ELR (cell line): ENCODE data around the gene ATP10A.

Experiments used
- DNase-seq: peaks from one replicate; pipeline ENCODE4 v3.0.0-alpha.2; 2015; ENCODE audit warnings: low read depth

ATP10A gene

GRCh38 chr15:25716414-25717126 is 146.6 kb downstream of the ATP10A start:
- DNase-seq = no peak

- no peak for DNase-seq
Measured at GRCh38 chr15:25715536-25716413, 147.4 kb downstream of the ATP10A start.

GRCh38 chr15:25714538-25714840 is 148.6 kb downstream of the ATP10A start:
- DNase-seq = no peak

DNA sequence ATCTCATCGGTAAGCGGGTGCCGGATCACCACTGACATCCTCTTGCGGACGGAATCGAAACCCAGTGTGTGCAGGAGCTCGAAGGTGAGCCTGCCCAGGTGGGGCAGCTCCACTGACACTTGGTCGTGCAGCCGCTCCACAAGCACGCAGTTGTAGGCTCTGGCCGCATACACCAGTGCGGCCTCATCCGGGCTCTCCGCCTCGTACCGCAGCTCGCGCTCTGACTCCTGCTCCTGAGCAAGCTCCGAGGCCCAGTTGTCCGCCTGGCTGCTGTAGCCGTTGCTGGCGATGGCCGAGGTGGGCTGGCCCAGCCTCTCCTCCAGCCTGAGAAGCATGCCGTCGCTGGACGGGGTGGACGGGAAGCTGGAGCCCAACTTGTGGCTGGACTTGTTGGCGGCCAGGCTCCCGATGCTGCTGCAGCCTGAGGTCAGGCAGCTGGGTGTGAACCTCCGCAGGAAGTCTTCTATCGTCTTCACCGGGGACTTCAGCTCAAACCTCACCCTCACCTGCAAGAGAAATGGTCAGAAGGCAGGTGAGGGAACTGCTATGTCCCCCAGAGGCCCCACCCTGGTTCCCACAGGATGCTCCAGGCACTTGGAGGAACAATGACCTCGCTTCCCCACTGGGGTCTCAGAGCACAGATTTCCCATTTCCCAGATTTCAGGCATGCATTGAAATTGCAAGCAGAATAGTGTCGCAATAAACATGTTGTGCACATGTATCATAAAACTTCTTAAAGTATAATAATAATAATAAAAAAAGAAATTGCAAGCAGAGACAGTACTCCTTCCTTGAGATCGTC is 149.2 kb downstream of the ATP10A start:
- no peak for DNase-seq

DNA sequence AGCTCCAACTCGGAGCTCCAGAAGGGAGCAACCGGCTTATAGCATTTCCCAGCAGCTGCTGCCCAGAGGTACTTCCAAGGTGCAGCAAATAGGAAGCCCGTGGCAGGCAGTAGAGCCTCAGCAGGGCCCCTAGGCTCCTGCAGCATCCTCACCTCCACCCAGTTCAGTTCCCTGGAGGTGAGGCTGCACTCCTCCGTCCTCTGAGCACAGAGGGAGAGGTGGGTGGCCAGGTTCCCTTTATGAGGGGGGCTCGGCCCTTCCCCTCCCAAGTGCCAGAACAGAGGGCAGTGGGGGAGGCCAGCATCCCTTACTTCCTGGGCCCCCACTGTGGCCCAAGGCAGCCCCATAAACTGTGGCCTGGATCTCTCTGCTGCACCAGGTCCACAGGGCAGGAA is 150.2 kb downstream of the ATP10A start:
- DNase-seq = no peak

- no peak for DNase-seq
Measured at GRCh38 chr15:25712192-25712960, 150.8 kb downstream of the ATP10A start.

DNA sequence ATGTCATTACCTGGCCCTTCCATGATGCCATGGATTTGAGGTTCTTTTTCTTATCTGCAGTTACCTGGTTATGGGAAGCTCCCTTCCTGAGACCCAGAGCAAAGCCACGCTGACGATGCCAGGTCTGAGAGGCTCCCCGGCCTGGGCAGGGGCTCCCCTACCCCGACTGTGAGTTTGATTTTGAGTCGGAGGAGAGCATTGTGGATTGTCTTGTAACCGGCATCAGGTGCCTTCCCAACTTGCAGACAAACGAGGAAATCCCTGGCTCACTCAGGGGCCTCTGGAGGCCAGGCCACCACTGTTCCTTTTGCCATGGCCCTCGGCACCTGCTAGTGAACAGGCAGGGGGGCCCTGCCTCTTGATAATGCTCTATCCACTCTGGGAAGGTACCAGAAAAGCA is 151.4 kb downstream of the ATP10A start:
- no peak for DNase-seq

DNA sequence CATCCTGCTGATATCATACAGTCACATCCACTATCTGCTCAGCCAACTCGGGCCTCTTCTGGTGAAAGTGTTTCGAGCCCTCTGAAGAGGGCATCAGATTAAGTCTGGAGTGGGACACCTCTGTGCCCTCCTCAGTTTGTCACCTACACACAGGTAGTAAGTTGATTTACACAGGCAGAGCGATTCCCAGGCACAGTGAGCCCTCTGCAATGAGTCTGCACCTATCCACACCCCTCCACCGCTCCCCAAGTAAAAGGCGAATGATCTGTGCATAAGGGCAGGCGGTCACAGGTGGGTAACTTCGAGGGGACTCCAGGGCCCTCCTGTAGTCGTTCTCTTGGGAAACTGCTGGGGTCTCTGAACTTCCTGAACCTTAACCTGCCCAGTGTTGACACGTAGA is 152.0 kb downstream of the ATP10A start:
- DNase-seq = no peak

GRCh38 chr15:25710184-25710583 is 152.9 kb downstream of the ATP10A start:
- no peak for DNase-seq

GRCh38 chr15:25709437-25710159 is 153.5 kb downstream of the ATP10A start:
- no peak for DNase-seq

DNA sequence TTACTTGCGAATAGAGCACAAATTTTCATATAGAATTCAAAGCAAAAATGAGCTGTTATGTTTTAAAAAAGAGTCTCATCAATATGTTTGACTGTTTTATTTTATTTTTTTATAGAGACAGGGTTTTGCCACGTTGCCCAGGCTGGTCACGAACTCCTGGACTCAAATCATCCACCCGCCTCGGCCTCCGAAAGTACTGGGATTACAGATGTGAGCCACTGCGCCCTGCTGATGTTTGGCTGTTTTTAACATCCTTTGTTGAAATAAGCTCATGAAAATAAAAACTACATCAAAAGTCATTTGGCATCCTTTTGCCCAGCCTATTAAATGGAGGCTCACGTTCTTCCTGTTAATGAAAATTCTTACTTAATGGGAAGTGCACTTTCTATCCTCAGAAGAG is 154.7 kb downstream of the ATP10A start:
- no peak for DNase-seq

DNA sequence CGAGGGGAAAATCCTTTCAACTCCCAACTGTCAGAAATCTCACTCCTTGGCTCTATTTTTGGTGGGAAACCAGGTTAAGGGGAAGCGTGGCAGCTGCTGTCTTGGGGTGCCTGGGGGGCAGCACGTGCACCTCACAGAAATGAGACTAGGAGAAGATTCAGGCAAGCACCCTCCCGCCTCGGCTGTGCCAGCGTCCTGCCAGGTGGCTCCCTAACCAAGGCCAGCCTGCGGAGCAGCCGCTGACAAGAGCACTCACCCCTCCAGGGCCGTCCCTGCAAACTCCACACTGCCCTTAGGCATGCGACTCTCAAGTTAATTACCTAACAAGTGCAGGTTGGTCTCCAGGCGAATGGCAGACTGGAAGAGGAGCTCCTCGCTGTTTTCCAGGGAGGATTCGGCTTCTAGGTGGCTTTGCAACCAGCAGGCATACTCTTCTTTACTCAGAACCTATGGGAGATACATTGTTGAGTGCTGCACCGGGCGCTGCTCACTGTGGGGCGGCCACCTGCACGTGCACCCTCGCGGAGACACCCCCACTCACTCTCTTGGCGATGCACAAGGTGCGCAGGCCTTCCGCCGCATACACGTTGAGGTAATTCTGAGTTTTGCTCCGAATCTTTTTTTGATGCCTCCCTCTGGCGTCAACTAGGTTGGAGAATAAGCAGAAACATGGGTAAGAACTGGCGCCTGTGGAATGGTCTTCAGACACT is 155.3 kb downstream of the ATP10A start:
- no peak for DNase-seq

DNA sequence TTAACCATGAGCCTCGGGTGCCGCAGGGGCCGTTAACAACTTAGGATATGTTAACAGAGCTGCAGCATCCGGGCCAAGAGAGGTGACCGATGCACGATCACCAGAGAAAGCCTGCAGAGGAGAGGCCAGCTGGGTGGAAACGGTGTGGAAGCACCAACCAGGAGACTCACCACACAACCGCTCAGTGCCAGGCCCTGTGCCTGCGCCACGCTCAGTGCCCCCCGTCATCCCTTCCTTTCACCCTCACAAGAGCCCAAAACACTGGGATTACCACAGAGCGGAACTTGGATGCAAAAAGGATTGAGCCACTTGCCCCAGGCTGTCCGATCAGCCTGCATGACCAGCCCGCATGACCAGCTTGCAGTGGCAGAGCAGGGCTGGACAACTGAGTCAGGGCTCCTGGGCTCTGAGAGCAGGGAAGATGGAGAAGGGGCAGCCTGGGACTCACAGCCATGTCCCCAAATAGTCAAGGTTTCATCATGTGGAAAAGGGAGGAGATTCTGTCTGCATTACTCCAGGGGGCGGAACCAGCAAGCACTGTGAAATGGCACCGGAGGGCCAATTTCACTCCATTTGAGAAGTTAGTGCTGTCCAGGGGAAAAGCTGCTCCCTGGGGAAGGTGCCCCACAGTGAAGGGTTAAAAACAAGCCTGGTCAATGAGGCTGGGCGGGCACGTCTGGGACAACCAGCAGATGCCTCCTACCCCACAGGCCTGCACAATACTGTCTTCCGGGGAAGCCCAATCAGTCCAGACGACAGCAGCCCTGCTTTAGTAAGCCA is 156.8 kb downstream of the ATP10A start:
- no peak for DNase-seq

- DNase-seq = no peak
Measured at GRCh38 chr15:25705433-25706115, 157.6 kb downstream of the ATP10A start.

DNA sequence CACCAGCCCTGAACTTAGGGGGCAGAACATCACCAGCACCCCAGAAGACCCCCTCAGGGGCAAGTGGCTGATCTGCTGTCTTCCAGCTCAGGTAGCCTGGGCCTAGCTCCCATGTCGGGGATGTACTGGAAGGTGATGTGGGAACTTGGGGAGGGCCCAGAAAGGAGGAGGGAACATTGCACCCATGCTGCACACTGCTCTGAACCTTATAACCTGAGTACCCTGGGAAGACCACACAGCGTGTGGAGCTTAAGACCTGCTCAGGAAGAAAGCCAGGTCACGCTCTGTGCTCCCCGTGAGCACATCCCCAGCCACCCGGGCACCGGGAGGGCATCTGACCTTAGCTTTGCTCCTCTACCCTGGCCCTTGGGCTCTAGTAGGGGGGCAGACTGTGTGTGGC is 159.4 kb downstream of the ATP10A start:
- DNase-seq = no peak

DNA sequence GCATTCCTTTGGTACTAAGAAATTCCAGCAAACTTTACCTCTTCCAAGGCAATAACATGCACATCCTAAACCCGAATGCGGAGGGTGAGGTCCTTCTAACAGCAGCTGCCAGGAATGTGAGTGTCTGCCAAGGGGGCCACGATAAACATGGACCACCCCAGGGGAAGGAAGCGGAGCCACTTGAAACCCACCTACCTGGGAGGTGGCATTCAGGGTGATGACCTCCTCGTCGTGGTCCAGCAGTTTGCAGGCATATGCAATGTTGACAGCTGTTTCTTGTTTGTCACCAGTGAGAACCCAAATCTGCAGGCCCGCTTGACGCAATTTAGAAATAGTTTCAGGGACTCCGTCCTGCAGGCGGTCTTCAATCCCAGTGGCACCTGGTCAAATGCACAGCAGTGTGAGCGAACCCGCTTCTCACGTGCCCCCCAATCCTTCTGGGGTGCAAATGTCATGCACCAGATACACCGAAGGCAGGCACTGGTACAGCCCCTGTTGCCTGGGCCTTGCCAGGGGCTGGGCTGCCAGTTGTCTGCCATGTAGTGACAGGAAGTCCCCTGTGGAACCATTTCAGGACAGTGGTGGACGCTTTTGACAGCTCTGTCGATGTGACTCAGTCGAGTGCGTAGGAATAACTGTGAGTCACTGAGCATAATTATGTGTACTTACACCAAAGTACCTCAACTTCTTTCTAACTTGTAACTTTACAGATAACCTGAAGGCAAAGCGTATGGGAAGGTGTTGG is 161.2 kb downstream of the ATP10A start:
- DNase-seq = no peak

GRCh38 chr15:25700916-25701315 is 162.2 kb downstream of the ATP10A start:
- DNase-seq = no peak

DNA sequence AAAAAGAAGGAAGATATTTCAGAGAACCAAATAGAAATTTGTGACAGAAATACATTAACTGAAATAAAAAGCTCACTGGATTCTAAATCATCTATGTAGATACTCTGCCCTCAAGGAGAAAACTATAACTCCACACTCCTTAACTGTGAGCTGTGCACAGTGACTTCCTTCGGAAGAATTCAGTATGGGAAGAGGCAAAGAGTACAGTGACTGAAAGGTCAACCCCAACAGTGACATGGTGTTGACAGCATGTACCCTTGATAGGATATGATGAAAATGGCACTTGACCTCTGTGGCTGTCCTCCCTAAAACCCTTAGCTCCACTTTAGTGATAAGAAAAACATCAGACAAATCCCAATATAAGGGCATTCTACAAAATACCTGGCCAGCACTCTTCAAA is 165.5 kb downstream of the ATP10A start:
- no peak for DNase-seq
